HG03342 (cell line): Measurements from ENCODE around the gene TSKU.

Source experiments
- ATAC-seq: cut with Tn5 transposase; IDR thresholded peaks from one replicate; pipeline ENCODE4 v1.9.1; 2021; ENCODE audit warnings: mild to moderate bottlenecking, moderate library complexity; ENCODE audit not compliant: unreplicated experiment

The TSKU gene

DNA sequence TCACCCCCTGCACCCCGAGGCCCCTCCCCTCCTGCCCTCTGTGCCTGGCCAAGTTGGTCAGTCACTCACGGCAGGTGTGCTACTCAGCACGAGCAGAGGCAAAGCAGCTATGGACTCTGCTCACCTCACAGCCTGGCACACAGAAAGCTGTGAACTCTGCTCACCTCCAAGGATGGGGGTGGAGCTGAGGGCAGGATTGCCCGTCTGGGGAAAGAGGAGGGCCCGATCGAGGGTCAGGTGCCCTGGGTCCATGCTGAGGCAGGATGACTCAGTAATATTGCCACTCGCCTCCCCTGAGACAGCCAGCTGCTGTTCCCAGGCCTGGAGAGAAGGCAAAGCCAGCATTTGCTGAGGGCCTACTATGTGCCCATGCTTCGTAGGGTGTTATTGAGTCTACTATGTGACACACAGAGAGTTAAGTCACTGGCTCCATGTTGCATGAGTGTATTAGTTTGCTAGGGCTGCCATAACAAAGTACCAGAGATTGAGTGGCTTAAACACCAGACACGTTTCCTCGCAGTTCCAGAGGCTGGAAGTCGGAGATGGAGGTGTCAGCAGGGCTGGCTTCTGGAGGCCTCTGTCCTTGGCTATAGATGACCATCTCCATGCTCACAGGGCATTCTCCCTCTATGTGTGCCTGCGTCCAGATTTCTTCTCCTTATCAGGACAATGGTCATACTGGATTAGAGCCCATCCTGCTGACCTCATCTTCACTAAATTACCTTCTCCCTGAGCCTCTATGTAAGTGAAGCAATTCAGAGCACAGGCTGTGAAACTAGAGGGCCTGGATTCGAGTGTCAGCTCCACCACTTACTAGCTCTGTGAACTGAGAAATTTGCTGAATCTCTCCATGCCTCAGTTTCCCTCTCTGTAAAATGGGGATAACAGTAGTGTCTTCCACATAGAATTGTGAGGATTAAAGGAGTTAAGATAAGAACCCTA lies 13.2 kb upstream of the TSKU start:
- ATAC-seq: no peak

DNA sequence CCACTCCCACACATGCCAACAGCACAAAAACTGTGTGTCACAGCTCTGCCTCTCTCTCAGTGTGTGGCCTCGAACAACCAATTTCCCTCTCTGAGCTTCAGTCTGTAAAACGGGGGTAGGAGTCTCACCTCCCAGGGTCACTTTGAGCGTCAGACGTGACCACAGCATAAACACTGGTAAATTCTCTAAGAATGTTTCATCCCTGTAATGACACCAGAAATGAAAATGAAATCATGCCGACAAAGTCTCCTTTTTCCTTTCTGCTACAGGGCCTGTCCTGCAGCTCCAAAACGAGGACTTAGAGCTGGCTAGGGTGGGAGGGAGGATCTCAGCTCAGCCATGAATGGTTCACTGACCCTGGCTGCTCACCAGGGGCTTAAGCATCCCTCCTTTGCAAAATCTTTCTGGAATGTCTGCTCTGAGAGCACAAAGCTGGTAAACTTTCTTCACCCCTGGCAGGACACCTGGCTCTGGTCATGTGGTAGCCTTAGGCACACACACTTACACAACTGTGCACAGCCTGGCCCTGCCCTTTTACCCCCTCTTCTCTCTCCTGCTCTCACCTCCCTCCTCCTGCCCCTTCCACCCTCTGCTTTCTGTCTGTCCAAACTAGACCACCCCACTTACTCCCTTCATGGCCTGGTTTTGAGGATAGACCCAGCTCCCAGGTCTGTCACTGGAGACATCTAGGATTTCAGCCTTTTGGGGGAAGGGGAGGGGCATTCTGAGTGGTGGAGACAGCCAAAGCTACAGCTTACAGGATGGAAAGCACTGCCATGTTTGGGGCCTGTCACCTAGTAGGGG lies 12.3 kb upstream of the TSKU start:
- ATAC-seq: no peak

DNA sequence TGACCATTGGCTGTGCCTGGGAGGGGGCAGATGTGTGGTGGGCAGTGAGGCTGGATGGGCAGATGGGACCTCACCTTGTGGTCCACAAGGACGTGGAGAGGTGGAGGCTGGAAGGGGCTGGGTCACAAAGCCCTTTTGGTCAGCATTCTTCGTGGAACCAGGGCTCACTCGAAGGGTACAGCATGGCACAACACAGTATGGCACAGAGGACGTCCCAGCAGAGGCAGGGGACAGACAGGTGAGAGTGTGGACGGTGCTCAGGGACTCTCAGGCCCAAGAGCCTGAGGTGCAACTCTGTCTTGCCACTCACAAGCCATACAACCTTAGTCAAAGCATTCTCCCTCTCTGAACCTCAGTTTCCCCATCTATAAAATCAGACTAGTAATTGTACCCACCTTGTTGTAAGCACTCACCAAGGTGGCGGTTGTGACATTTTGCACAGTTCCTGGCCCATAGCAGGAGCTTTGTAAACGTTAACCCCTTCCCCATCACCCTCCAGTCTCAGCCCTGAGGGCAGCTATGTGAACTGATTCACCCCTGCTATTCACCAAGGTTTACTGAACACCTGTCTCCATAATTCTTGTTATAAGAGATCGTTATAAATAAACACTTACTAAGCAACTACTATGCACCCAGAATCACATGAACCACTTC lies 11.6 kb upstream of the TSKU start:
- ATAC-seq: no peak

DNA sequence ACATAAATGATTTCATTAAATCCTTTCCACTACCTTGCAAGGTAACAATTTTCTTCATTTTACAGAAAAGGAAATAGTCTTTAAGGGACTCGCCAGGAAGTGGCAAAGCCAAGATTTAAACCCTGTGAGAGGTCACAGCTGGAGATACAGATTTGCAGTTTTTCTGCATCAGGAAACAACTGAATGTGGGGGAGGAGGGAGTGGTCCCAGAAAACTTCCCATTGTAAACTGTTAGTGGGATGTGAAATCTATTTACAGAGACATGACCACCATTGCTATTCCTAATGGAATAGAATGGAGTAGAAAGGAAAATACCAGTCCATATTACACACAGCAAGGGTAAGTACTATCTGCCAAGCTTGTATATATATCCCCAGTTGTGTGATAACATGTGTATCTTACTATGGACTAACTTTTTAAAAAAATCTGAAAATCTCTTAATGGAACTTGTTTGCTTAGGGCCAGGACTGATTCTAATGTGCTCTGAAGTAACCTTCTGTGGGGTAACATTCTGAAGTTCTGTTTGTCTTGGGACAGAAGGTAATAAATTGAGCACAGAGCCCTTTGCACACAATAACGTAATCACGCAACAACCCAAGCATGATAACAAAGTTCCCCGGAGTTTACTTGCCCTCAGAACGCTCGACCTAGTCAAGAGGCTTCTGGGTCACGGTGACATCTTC lies 10.9 kb upstream of the TSKU start:
- no peak for ATAC-seq

DNA sequence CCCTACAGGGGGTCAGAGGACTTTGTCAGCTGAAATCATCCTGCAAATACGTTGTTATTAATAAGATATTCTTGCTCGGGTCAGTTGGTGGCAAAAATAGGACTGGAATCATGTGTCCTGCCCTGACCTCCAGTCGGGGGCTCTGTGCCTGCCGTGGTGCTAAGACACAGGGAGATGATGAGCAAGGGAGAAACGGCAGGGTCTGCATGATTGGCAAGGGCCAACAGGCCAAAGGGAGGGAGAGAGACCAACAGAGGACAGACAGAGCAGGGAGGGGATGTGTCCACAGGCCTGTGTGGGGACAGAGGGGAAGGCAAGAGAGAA lies 10.4 kb upstream of the TSKU start:
- no peak for ATAC-seq

DNA sequence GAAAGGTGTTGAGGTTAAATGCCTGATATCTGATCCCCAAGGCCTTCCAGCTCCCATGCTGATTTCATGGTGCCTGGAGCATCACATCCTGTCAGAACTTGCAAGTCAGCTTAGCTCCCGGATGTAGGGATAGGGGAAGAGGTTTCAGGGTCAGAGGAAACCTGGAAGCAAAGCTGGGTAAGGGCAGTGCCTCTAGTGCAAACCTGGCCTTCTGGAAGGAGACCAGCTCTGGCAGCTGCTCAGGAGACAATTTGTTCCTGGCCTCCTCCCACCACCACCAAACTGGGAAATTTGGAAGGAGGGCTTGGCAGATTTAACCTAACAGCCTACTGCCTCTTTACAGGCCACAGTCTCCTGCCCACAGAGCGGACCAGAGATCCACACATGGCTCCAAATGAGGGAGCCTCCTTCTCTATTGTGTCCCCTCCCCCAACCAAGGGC lies 9.2 kb upstream of the TSKU start:
- ATAC-seq: no peak

DNA sequence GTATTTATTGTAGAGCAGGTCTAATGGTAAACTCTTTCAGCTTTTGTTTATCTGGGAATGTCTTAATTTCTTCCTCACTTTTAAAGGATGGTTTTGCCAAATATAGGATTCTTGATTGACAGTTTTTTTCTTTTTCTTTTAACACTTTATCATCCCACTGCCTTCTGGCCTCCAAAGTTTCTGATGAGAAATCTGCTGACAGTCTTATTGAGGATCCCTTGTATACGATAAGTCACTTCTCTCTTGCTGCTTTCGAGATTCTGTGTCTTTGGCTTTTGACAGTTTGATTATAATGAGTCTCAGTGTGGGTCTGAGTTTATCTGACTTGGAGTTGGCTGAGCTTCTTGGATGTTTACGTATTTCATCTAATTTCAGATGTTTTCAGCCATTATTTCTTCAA lies 6.7 kb upstream of the TSKU start:
- no peak for ATAC-seq

DNA sequence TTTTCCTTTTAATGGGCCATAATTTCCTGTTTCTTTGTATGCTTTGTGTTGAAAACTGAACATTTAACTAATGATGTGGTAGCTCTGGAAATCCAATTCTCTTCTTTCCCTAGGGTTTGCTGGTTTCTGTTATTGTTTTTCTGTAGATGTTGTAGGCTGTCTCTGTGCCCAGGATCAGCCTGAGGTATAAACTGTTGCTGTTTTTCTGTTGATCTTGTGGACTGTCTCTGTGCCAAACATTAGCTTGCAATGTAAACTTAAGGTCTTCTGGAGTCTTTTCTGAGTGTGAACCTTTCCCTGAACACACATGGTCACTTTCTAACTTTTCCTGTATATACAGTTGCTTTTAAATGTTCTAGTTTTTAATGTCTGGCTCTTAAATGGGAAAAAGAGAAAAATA lies 5.9 kb upstream of the TSKU start:
- no peak for ATAC-seq

DNA sequence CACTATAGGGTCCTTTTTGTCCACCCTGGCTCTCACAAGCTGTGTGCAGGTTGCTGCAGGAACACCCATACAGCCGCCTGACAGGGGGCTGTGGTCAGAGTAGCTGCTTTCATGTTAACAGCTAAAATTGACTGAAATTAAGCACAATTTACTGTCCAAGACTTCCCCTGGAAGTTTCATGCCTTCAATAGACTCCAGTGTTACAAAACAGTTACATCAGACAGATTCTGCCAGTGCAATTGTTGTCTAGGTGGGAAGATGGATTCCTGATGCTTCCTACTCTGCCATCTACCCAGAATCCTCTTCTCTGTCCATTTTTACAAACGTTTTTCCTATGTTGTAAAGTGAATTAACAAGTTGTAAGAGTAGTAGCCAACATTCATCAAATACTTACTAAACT lies 5.3 kb upstream of the TSKU start:
- ATAC-seq: no peak

DNA sequence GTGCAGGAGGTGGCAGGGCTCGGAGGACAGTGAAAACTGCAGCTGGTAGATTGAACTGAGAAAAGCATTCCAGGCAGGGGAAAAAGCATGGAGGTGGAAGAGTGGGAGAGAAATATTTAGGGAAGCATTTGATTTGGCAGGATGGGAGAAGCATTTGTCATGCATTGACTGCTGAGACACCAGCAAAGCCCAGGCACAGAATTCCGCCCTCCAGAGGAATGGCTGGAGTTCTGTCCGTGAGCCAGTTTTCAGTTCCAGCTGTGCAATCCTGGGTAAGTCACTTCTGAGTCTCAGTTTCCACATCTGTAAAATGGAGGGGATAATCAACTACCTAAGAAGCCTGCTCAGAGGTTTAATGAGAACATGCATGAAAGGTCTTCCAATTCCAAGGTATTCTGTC lies 4.3 kb upstream of the TSKU start:
- ATAC-seq: no peak

DNA sequence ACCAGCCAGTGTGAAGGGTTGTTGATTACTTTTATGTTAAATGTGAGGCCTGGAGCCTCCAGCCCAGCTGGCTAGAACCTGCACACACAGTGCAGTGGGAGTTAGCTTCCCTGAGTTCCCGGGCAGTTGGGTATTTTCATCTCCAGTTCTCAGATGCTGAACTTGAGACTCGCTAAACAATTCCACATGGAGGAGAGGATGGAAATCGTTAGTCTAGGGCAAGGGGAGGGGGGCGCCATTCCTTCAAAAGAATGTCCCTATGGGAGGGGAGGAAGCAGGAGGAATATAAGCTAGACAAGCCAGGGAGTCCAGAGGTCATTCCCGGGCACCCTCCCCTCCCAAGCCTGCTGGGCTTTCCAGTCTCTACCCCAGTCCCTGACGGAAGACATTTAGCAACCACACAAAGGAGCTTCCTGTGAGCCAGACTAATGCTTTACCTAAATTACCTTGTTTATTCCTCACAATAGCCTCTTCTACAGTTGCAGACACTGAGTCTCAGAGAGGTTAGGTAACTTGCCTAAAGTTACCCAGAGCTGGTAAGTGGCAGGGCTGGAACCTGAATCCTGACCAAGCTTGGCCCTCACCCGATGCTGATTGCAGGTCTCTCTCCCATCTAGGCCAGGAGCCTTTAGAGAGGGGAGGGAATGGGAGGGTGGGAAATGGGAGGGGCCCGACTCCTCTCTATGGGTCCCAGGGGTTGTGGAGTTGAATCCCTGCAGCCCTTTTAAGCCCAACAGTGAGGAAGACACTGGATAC lies 1.9 kb upstream of the TSKU start:
- no peak for ATAC-seq

DNA sequence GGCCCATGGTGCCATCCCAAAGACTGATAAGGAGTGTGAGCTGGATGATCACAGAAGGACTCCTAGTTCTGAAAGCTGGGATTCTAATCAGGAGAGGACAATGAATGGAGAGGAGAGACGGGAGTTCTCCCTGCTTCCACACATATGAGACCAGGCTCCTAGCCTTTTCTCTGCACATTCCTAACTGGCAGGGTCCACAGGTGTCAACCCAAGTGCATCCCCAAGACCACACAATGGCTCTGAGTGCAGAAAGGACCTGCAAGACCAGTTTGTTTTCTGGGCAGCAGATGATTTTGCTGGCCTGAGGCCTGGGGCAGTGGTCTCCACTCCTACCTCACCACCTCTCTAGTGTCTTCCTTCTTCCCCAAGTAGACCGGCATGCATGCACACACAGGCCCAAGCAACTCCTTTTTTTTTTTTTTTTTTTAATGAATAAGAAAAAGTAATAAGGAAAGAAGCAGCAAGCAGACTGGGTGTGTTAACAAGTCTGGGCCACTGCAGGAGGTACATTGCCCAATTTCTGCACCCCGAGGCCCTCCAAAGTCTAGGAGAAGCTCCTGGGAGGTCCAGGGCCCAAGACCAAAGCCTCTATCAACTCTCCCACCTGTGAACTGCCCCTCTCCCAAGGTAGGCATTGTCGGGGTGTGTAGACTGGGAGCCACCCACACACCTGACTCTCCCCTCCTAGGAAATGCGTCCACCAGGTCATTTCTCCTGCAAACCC lies 1.2 kb upstream of the TSKU start:
- no peak for ATAC-seq

DNA sequence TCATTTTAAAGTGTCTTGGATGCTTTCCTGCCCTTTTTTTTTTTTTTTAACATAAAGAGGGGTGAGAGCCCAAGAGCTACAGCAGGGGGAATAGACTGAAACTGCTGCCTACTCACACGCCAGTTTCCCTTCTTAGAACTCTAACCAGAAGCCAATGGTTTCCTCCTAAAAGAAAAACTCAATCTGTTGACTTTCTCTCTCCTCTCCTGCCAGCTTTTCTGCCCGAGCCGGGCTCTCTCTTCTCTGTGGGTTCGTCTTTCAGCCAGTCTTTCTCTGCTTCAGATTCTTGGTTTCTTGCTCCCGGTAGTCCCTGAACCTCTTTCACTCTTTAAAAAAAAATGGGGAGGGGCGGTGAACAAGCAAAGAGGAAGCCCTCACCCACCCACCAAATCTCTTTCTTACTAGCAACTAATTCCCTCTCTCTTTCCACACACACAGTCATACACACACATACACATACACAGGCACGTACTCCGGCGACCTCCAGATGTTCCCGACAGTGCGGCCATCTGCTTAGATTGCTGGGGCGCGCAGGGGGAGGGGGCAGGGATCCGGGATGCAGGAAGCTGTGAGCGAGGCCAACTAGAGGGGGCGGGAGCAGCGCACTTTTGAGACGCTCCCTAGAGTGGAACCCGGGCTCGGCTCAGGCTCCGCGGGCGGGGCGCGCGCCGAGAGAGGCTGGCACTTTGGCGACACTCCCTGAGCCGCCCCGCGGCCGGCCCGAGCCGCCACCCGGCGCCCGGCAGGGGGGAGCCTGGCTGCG lies 444 bp upstream of the TSKU start:
- ATAC-seq: no peak

DNA sequence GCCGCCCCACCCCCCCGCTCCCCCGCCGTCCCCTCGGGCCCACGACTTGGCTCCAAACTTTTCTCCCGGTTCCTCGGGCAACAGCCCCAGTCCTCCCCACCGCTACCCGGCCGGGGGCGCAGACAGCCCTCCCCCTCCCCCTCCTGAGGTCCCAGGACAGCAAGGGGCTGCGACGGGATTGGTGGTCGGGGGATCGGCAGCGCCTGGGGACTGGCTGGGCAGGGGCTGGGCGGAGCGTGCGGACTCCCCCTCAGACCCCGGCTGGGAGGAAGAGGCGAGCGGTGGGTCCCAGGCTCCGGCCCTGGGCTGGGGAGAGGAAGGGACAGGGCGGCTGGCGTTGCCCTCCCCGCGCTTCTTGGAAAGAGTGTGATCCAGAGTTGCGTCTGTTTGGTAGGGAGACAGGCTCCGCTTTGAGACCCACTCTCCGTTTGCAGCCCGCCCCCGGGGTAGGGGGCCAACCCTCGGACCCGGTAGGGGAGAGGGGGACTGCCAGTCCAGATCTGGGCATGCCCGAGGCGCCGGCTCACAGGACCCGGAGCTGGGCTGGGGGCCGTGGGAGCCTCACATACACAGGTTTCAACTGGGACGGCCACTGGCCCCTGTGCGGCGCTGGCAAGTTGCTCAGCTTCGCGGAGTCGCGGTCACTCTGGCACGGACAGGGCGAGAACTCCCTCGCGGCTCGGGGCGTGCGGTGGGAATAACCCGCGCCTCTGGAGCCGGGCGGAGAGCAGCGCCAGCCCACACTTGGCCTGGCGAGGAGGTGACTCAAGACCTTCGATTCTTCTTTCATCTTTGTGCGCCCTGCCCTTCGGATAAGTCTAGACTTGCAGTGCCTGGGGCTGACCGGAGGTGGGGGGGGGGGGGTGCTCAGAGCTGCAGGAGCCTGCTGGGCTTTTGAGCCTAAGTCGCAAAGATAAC lies 999 bp downstream of the TSKU start:
- ATAC-seq: no peak

DNA sequence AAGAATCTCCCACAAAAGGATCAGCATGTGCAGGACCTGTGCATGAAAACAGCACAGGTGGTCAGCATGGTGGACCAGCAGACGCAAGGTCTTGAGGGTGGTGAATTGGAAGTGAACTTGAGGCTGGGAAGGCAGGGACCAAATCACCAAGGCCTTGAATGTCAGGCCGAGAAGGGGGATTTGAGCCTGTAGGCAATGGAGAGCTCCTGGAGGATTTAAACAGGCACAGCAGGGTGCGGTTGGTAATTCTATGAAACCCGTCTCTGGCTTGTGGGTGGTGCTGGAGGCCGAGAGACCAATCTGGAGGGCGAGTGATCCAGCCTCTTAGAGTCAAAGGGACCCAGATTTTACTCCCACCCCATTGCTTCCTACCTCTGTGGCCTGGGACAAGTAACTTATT lies 2.4 kb downstream of the TSKU start:
- no peak for ATAC-seq

DNA sequence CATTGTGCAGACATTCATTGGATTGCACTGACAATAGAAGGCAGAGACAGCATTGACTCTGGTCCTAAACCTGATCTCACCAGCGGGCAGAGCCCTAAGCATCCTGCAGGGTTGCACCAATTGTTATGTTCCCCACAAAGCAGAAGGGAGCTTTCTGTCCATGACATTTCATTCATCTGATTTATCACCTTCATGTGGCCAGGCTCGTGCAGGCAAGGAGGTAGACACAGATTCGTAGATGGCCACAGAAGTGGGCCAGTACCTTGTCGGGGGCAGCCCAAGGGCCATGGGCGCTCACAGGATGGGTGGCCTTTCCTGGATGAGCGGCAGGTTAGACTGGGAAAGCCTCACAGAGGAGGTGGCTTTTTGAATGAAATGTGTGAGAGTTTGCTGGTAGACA lies 2.9 kb downstream of the TSKU start:
- ATAC-seq: no peak

DNA sequence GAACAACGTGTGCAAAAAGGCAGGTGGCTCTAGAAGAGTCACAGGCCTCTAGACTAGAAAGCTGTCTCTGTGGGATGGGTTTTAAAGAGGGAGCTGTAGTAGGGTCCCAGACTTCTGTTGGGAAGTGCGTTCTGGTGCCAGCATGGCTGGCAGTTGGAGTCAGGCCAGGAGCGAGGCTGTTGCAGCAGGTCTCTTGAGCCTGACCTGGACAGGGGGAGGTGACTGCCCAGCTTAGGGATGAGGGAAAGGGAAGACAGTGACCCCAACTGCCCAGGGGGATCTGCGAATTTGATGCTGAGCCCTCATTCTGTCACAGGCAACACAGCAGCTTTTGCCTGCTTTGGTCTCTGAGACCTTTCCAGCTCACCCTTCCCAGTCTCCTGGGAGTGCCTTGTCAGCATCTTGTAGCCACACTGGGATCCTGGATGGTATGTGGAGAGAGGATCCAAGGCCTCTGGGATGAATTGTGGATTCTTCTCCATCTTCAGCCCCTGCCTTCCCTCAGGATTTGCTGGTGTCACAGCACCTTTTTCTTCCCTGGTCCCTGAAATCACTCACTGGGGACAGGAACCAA lies 3.4 kb downstream of the TSKU start:
- ATAC-seq: no peak

DNA sequence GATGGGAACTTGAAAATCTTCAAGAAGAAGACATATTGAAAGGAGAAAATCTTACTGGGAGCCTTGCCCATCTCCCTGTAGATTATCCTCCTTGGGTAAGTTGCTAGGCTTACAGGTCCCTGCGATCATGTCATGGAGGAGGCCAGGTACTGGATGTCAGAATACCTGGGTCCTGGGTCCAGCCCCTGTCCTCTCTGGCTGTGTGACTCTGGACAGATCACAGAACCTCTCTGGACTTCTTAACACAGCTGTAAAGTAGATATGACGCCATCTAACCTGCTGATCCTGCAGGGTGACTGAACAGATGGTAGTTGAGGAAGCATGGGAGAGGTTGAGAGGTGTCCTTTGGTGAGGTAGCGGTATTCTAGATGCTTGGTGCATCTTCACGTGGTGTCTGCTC lies 4.1 kb downstream of the TSKU start:
- ATAC-seq: no peak
